KMS-11 (cell line): ENCODE results near the gene RANBP6.

Source experiments
- H2AFZ ChIP-seq: fragments of 200-600 bp; sonication (generic); 2 replicates; pipeline ENCODE4 v1.6.1; 2016; ENCODE audit warnings: antibody characterized with exemption, mixed run types, low read depth
- H3K27ac ChIP-seq: fragments of 200-600 bp; sonication (generic); 2 replicates; pipeline ENCODE4 v1.6.1; 2016; ENCODE audit warnings: mild to moderate bottlenecking, mixed run types
- H3K27me3 ChIP-seq: fragments of 200-600 bp; sonication (generic); 2 replicates; pipeline ENCODE4 v1.6.1; 2017; ENCODE audit warnings: mild to moderate bottlenecking, low read depth, mixed run types, moderate library complexity; ENCODE audit not compliant: insufficient read depth
- H3K36me3 ChIP-seq: fragments of 200-600 bp; sonication (generic); 2 replicates; pipeline ENCODE4 v1.6.1; 2017; ENCODE audit warnings: mild to moderate bottlenecking, mixed run types; ENCODE audit not compliant: insufficient read depth
- H3K4me1 ChIP-seq: fragments of 200-600 bp; sonication (generic); 2 replicates; pipeline ENCODE4 v1.6.1; 2016; ENCODE audit warnings: mild to moderate bottlenecking, low read depth, mixed run types; ENCODE audit not compliant: poor library complexity, severe bottlenecking
- H3K4me2 ChIP-seq: fragments of 200-600 bp; sonication (generic); 2 replicates; pipeline ENCODE4 v1.7.0; 2016; ENCODE audit warnings: mild to moderate bottlenecking, mixed run types
- H3K4me3 ChIP-seq: fragments of 200-600 bp; sonication (generic); IDR thresholded peaks from 2 replicates; pipeline ENCODE4 v1.6.1; 2017; ENCODE audit warnings: low read depth, low read length, mixed read lengths; ENCODE audit not compliant: insufficient read depth
- H3K79me2 ChIP-seq: fragments of 200-600 bp; sonication (generic); 2 replicates; pipeline ENCODE4 v1.6.1; 2016; ENCODE audit warnings: low read depth, mixed run types; ENCODE audit not compliant: insufficient read depth
- H3K9ac ChIP-seq: fragments of 200-600 bp; sonication (generic); 2 replicates; pipeline ENCODE4 v1.6.1; 2016; ENCODE audit warnings: mild to moderate bottlenecking, mixed run types
- H4K20me1 ChIP-seq: fragments of 200-600 bp; sonication (generic); 2 replicates; pipeline ENCODE4 v1.6.1; 2016; ENCODE audit warnings: mild to moderate bottlenecking, mixed run types; ENCODE audit not compliant: insufficient read depth
- TF ChIP-seq, protein P1 (sequence below): fragments of 200-600 bp; sonication (generic); conservative IDR thresholded peaks from 2 replicates; pipeline ENCODE4 v1.6.1; 2017; ENCODE audit warnings: low read depth, mild to moderate bottlenecking, antibody characterized with exemption, low read length, moderate library complexity, mixed read lengths

Gene RANBP6

DNA sequence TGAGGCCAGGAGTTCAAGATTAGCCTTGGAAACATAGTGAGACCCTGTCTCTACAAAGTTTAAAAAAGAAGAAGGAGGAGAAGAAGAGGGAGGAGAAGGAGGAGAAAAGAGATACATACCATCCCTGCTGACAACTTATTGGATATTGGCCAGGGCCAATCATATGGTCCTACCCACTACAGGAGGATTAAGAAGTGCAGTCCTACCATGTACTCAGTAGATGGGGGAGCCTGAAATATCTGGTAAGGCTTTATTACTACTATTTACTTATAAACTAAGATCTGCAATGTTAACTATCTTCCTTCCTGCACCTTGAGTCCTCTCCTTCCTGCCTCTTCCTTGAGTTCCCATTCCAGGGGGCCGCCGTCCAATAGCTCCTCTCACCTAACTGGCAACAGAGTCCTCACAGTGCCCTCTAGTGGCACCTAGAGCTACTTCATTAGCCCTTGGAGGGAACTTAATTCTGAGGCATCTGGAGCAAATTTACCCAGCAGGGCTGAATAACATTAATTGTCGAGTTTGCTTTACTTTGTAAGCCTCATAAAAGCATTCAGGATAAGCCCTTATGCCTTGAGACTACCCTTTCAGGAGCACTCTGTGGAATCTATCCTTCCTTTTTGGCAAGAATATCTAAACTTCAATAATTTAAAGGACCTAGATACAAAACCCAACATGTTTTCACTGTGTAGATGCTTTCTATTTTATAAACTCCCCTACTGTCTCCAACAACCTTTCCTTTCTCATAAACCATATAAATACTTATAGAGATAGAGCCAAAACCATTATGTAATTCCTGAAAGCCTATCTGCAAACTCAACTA, 39.1 kb upstream of the RANBP6 start:
- no peak overlapping the region for H3K27ac ChIP-seq
- peaks cover 19% of the 10 kb centered on the region for H3K4me1 ChIP-seq
- no peak overlapping the region for H3K9ac ChIP-seq
- no peaks in the 10 kb centered on the region for H3K79me2 ChIP-seq
- H3K4me3 ChIP-seq = no peak overlapping the region
- peak overlapping the region; percentile 28; the same call in 1 of the 2 replicates for H2AFZ ChIP-seq
- H3K4me2 ChIP-seq = peak overlapping the region; percentile 24; the same call in 1 of the 2 replicates
- H3K27me3 ChIP-seq = no peaks in the 10 kb centered on the region
- TF ChIP-seq, protein P1, sequence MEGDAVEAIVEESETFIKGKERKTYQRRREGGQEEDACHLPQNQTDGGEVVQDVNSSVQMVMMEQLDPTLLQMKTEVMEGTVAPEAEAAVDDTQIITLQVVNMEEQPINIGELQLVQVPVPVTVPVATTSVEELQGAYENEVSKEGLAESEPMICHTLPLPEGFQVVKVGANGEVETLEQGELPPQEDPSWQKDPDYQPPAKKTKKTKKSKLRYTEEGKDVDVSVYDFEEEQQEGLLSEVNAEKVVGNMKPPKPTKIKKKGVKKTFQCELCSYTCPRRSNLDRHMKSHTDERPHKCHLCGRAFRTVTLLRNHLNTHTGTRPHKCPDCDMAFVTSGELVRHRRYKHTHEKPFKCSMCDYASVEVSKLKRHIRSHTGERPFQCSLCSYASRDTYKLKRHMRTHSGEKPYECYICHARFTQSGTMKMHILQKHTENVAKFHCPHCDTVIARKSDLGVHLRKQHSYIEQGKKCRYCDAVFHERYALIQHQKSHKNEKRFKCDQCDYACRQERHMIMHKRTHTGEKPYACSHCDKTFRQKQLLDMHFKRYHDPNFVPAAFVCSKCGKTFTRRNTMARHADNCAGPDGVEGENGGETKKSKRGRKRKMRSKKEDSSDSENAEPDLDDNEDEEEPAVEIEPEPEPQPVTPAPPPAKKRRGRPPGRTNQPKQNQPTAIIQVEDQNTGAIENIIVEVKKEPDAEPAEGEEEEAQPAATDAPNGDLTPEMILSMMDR = peak; percentile 70; the same call in 1 of the 2 replicates
- no peaks in the 10 kb centered on the region for H4K20me1 ChIP-seq
- no peaks in the 10 kb centered on the region for H3K36me3 ChIP-seq

DNA sequence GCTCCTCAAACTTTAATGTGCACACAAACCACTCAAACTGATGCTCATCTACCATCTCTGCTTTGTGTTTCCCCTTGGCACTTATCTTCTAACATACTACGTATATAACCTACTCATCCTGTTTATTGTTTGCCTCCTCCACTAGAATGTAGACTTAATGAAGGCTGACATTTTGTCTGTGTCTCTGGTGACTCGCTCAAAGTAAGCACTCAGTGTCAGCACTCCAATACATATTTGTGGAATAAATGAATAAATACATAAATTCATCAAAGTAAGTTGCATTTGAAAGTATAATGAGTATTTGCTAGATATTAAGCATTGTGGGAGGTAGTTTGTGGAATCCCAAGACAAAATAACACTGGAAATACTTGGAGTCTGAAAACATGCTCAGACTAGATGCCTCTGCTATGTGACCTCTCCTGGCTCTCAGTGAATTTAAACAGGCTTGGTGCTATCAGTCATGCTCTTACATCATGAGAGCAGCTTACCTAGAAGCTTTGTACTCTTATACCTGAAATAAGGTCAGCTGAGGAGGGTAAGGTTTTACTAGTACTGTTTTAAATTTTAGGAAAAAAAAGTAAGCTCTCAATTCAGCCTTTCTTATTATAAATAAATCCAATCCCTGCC, 37.0 kb upstream of the RANBP6 start:
- TF ChIP-seq, protein P1 = no peak
- Histone ChIP-seq H3K4me3 (no peak overlapping the region), H3K4me1 (peaks cover 19% of the 10 kb centered on the region), H3K27ac (no peak overlapping the region), H3K4me2 (no peak overlapping the region), H3K27me3 (no peaks in the 10 kb centered on the region), H4K20me1 (no peaks in the 10 kb centered on the region), H2AFZ (no peak overlapping the region), H3K79me2 (no peaks in the 10 kb centered on the region), H3K9ac (no peak overlapping the region), H3K36me3 (no peaks in the 10 kb centered on the region)

DNA sequence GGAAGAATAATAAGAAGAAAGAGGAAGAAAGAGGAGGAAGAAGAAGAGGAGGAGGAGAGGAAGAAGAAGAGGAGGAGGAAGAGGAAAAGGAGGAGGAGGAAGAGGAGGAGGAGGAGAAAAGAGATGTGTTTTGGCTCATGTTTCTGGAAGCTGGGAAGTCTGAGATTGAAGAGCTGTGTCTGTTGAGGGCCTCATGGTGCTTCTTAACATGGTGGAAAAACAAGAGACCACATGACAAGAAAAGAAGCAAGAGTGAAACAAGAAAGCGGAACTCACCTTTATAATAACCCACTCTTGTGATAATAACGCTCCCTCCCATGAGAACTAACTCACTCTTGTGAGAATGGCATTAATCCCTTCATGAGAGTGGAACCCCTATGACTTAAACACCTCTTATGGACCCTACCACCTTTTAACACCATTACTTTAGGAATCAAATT, 36.1 kb upstream of the RANBP6 start:
- TF ChIP-seq, protein P1 = no peak
- Histone ChIP-seq H3K9ac (no peak overlapping the region), H3K4me1 (peaks cover 19% of the 10 kb centered on the region), H3K27me3 (no peaks in the 10 kb centered on the region), H3K27ac (no peak overlapping the region), H3K79me2 (no peaks in the 10 kb centered on the region), H4K20me1 (no peaks in the 10 kb centered on the region), H3K4me2 (no peak overlapping the region), H3K4me3 (no peak overlapping the region), H3K36me3 (no peaks in the 10 kb centered on the region), H2AFZ (no peak overlapping the region)

DNA sequence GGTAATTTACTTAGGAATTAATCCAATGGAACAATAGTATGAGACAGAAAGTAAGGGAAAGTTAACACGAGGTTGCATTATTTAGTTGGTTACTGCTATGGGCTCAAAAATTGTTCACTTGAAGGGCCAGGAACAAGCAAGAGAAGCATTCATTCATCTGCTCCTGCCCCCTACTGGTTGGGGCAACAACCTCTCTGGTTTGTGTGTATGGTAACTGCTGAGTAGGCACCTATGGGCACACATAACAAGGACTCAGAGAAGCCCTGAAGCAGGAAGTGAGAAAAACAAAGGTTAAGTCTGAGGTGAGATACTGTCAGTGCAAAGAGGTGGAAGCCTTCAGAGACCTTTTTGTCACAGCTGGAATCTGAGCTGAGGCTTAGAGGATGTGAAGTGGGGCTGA, 34.4 kb upstream of the RANBP6 start:
- H2AFZ ChIP-seq = peak overlapping the region; percentile 27; the same call in 1 of the 2 replicates
- no peaks in the 10 kb centered on the region for H4K20me1 ChIP-seq
- H3K4me3 ChIP-seq = no peak overlapping the region
- H3K9ac ChIP-seq = no peak overlapping the region
- H3K27me3 ChIP-seq = no peaks in the 10 kb centered on the region
- no peaks in the 10 kb centered on the region for H3K36me3 ChIP-seq
- TF ChIP-seq, protein P1 = peak; percentile 76
- H3K79me2 ChIP-seq = no peaks in the 10 kb centered on the region
- peak overlapping the region; percentile 25; the same call in 1 of the 2 replicates for H3K4me2 ChIP-seq
- H3K27ac ChIP-seq = no peak overlapping the region; the same call in 1 of the 2 replicates
- H3K4me1 ChIP-seq = peaks cover 10% of the 10 kb centered on the region
